Thymus (tissue), 11 donors: ENCODE results near the gene TAGLN2. TPM values are rescaled to one million over a fixed set of nuclear protein-coding genes. Genes with fewer than 3 reads are reported as not detected.

ENCODE experiments used
- DNase-seq, 9 donors: peaks; one replicate each; pipeline ENCODE4 v3.0.0-alpha.2; 2013; ENCODE audit warnings: low spot score in 9 of 9, low read depth in 6 of 9, missing footprints in 1 of 9
- H3K27ac ChIP-seq, 2 donors: one replicate each; pipeline ENCODE4 v1.5.1; 2013; ENCODE audit warnings: control low read depth in 1 of 2, low read depth in 1 of 2, low read length in 1 of 2, mild to moderate bottlenecking in 1 of 2, moderate library complexity in 1 of 2
- H3K27me3 ChIP-seq, 2 donors: one replicate each; pipeline ENCODE4 v1.5.1; 2013; ENCODE audit warnings: low read length in 1 of 2; ENCODE audit not compliant: control insufficient read depth in 2 of 2, insufficient read depth in 1 of 2
- H3K36me3 ChIP-seq, 2 donors: one replicate each; pipeline ENCODE4 v1.5.1; 2013; ENCODE audit warnings: low read length in 1 of 2, mild to moderate bottlenecking in 1 of 2, moderate library complexity in 1 of 2; ENCODE audit not compliant: control insufficient read depth in 2 of 2, insufficient read depth in 2 of 2
- H3K4me1 ChIP-seq, 2 donors: one replicate each; pipeline ENCODE4 v1.5.1; 2013; ENCODE audit warnings: low read length in 2 of 2; ENCODE audit not compliant: control insufficient read depth in 2 of 2, insufficient read depth in 2 of 2
- H3K4me3 ChIP-seq, 2 donors: one replicate each; pipeline ENCODE4 v1.5.1; 2013; ENCODE audit warnings: low read length in 2 of 2, control low read depth in 1 of 2, mild to moderate bottlenecking in 1 of 2
- H3K9me3 ChIP-seq, 2 donors: one replicate each; pipeline ENCODE4 v1.5.1; 2013; ENCODE audit warnings: low read length in 1 of 2, mild to moderate bottlenecking in 1 of 2; ENCODE audit not compliant: control insufficient read depth in 2 of 2, insufficient read depth in 1 of 2
- WGBS: extraction: QIAGEN DNeasy Blood & Tissue Kit; methylation state at CpG from one replicate; pipeline ENCODE4 v1.1.7; 2013; 5-methylcytosine and 5-hydroxymethylcytosine counted together
- polyA plus RNA-seq: library from polyadenylated mRNA; stranded (reverse); fragments of 200-250 nt; gene quantifications from one replicate; pipeline ENCODE4 v1.2.3, GENCODE V29; 2013
- total RNA-seq: library from RNA; stranded (reverse); fragments of 120-200 nt; gene quantifications from one replicate; pipeline ENCODE4 v1.2.4, GENCODE V29; 2013
- donor health status: healthy.

TAGLN2 gene
- total and polyA plus RNA-seq, 2 donors: 172 to 429 TPM

- 98% methylated on average over 18 of the region's 18 CpGs for WGBS
- Histone ChIP-seq H3K9me3 (no peaks in the 10 kb centered on the region), H3K4me3 (no peak overlapping the region), H3K27me3 (no peaks in the 10 kb centered on the region), H3K4me1 (peaks cover 0 to 28% of the 10 kb centered on the region in 2 donors), H3K27ac (no peak overlapping the region), H3K36me3 (no peaks in the 10 kb centered on the region)
- no peak for DNase-seq
Measured at GRCh38 chr1:159928491-159929050, 3.3 kb upstream of the TAGLN2 start.

GRCh38 chr1:159927849-159928431, 2.6 kb upstream of the TAGLN2 start:
- no peak for DNase-seq
- Histone ChIP-seq H3K36me3 (no peaks in the 10 kb centered on the region), H3K27ac (no peak overlapping the region), H3K27me3 (no peaks in the 10 kb centered on the region), H3K4me1 (peaks cover 0 to 32% of the 10 kb centered on the region in 2 donors), H3K4me3 (no peak overlapping the region), H3K9me3 (no peaks in the 10 kb centered on the region)
- whole genome bisulfite sequencing: 92% methylated on average over 13 of the region's 13 CpGs

GRCh38 chr1:159927211-159927848, 2.0 kb upstream of the TAGLN2 start:
- peaks cover 2 to 38% of the 10 kb centered on the region in 2 donors for H3K4me1 ChIP-seq
- WGBS: 95% methylated on average over 16 of the region's 16 CpGs
- DNase-seq: no peak

GRCh38 chr1:159925719-159926078, 392 bp upstream of the TAGLN2 start:
- 13% methylated on average over 7 of the region's 7 CpGs for WGBS
- Histone ChIP-seq H3K4me1 (peaks cover 19 to 51% of the 10 kb centered on the region in 2 donors), H3K9me3 (no peaks in the 10 kb centered on the region), H3K36me3 (peaks cover 0 to 2% of the 10 kb centered on the region in 2 donors), H3K27ac (peak overlapping the region; percentile 95), H3K4me3 (peak overlapping the region; percentile 61 to 89), H3K27me3 (no peaks in the 10 kb centered on the region)
- DNase-seq: no peak

More at GRCh38 chr1:159927211-159927848, 2.0 kb upstream of the TAGLN2 start:
- Histone ChIP-seq H3K27ac (no peak overlapping the region), H3K4me3 (no peak overlapping the region), H3K27me3 (no peaks in the 10 kb centered on the region), H3K9me3 (no peaks in the 10 kb centered on the region), H3K36me3 (no peaks in the 10 kb centered on the region)

GRCh38 chr1:159924025-159924790, 1.1 kb downstream of the TAGLN2 start:
- H3K4me1 ChIP-seq: peaks cover 27 to 66% of the 10 kb centered on the region in 2 donors
- H3K27me3 ChIP-seq: no peaks in the 10 kb centered on the region
- peak overlapping the region; percentile 95 for H3K27ac ChIP-seq
- peaks cover 13 to 17% of the 10 kb centered on the region in 2 donors for H3K36me3 ChIP-seq
- DNase-seq: peak in 3 of 9 donors; percentile 45 to 71 (median 58)
- under 1% methylated on average over 31 of the region's 31 CpGs for WGBS
- H3K9me3 ChIP-seq: no peaks in the 10 kb centered on the region
- peak overlapping the region; percentile 61 to 89 for H3K4me3 ChIP-seq

GRCh38 chr1:159923203-159924024, 1.9 kb downstream of the TAGLN2 start:
- Histone ChIP-seq H3K27ac (peak overlapping the region; percentile 95), H3K27me3 (no peaks in the 10 kb centered on the region), H3K9me3 (no peaks in the 10 kb centered on the region), H3K36me3 (peaks cover 21 to 25% of the 10 kb centered on the region in 2 donors), H3K4me3 (peak overlapping the region; percentile 61 to 89), H3K4me1 (peaks cover 34 to 74% of the 10 kb centered on the region in 2 donors)
- DNase-seq: peak in 8 of 9 donors; percentile 69 to 95 (median 87)
- WGBS: under 1% methylated on average over 20 of the region's 20 CpGs

GRCh38 chr1:159922511-159923202, 2.6 kb downstream of the TAGLN2 start:
- Histone ChIP-seq H3K36me3 (peaks cover 26 to 33% of the 10 kb centered on the region in 2 donors), H3K27ac (peak overlapping the region; percentile 95), H3K9me3 (no peaks in the 10 kb centered on the region), H3K4me1 (peaks cover 39 to 81% of the 10 kb centered on the region in 2 donors), H3K27me3 (no peaks in the 10 kb centered on the region), H3K4me3 (peak overlapping the region; percentile 61 to 89)
- 38% methylated on average over 8 of the region's 8 CpGs for WGBS
- no peak for DNase-seq
